HEK293T (cell line): ENCODE measurements around the gene BIVM.
A peak's percentile ranks its signal among the peaks of the same experiment; 100 is the strongest.

ENCODE experiments used
- CTCF ChIA-PET: fragments of 350-600 bp; formaldehyde crosslinking; extraction: SDS; loops from one replicate; lab custom pipeline; 2021; ENCODE audit warnings: antibody characterized with exemption, inconsistent platforms; lab: Yijun Ruan, JAX
- POLR2A ChIA-PET: fragments of 350-600 bp; formaldehyde crosslinking; extraction: SDS; loops from one replicate; lab custom pipeline; 2020; ENCODE audit warnings: antibody characterized with exemption, inconsistent platforms; lab: Yijun Ruan, JAX
- DNase-seq: peaks from one replicate; pipeline ENCODE4 v3.0.0; 2012; ENCODE audit warnings: mixed read lengths; ENCODE audit errors: extremely low spot score
- ARNT ChIP-seq: fragments of 450-650 bp; IDR thresholded peaks from 2 replicates; pipeline ENCODE4 v1.6.1; 2017; ENCODE audit warnings: mild to moderate bottlenecking
- BHLHE40 ChIP-seq: fragments of 450-650 bp; IDR thresholded peaks from 2 replicates; pipeline ENCODE4 v1.6.1; 2016; ENCODE audit warnings: mild to moderate bottlenecking, moderate library complexity, borderline replicate concordance
- CTBP1 ChIP-seq: fragments of 450-650 bp; IDR thresholded peaks from 2 replicates; pipeline ENCODE4 v1.6.1; 2016; ENCODE audit warnings: borderline replicate concordance
- ELF4 ChIP-seq: fragments of 450-650 bp; IDR thresholded peaks from 2 replicates; pipeline ENCODE4 v1.6.1; 2017; ENCODE audit warnings: antibody characterized with exemption
- FOXA1 ChIP-seq: fragments of 450-650 bp; IDR thresholded peaks from 2 replicates; pipeline ENCODE4 v1.6.1; 2016; ENCODE audit warnings: mild to moderate bottlenecking
- FOXK2 ChIP-seq: fragments of 450-650 bp; IDR thresholded peaks from 2 replicates; pipeline ENCODE4 v1.6.1; 2016; ENCODE audit warnings: mild to moderate bottlenecking
- FOXM1 ChIP-seq: fragments of 450-650 bp; IDR thresholded peaks from 2 replicates; pipeline ENCODE4 v1.6.1; 2017; ENCODE audit warnings: mild to moderate bottlenecking, borderline replicate concordance
- HDGF ChIP-seq: fragments of 450-650 bp; IDR thresholded peaks from 2 replicates; pipeline ENCODE4 v1.6.1; 2017; ENCODE audit warnings: antibody characterized with exemption, borderline replicate concordance
- L3MBTL2 ChIP-seq: fragments of 450-650 bp; conservative IDR thresholded peaks from 2 replicates; pipeline ENCODE4 v1.6.1; 2016; ENCODE audit warnings: mild to moderate bottlenecking
- LEF1 ChIP-seq: fragments of 450-650 bp; IDR thresholded peaks from 2 replicates; pipeline ENCODE4 v1.6.1; 2017; ENCODE audit warnings: mild to moderate bottlenecking, borderline replicate concordance
- NFRKB ChIP-seq: fragments of 450-650 bp; IDR thresholded peaks from 2 replicates; pipeline ENCODE4 v1.6.1; 2016; ENCODE audit warnings: mild to moderate bottlenecking, moderate library complexity
- SP1 ChIP-seq: fragments of 450-650 bp; IDR thresholded peaks from 2 replicates; pipeline ENCODE4 v1.6.1; 2017
- SUZ12 ChIP-seq: fragments of 450-650 bp; IDR thresholded peaks from 2 replicates; pipeline ENCODE4 v1.6.1; 2016; ENCODE audit warnings: mild to moderate bottlenecking
- TARDBP ChIP-seq: fragments of 450-650 bp; IDR thresholded peaks from 2 replicates; pipeline ENCODE4 v1.6.1; 2016
- ZNF384 ChIP-seq: fragments of 450-650 bp; IDR thresholded peaks from 2 replicates; pipeline ENCODE4 v1.6.1; 2016
- TF ChIP-seq, protein P1 (sequence below): fragments of 450-650 bp; IDR thresholded peaks from 2 replicates; pipeline ENCODE4 v1.6.1; 2016

Gene BIVM

DNA sequence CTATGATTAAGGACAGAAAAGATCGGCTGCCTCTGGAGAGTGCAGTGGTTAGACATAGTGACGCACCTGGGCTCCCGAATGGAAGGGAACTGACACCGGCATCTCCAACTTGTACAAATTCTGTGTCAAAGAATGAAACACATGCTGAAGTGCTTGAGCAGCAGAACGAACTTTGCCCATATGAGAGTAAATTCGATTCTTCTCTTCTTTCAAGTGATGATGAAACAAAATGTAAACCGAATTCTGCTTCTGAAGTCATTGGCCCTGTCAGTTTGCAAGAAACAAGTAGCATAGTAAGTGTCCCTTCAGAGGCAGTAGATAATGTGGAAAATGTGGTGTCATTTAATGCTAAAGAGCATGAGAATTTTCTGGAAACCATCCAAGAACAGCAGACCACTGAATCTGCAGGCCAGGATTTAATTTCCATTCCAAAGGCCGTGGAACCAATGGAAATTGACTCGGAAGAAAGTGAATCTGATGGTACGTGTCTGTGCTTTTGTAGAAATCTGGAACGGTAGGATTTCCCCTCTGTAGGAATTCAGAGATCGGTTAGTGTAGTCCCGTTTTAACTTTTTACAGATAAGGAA, 63.8 kb downstream of the BIVM start:
- TF ChIP-seq ELF4, result no peak
- TF ChIP-seq, protein P1, sequence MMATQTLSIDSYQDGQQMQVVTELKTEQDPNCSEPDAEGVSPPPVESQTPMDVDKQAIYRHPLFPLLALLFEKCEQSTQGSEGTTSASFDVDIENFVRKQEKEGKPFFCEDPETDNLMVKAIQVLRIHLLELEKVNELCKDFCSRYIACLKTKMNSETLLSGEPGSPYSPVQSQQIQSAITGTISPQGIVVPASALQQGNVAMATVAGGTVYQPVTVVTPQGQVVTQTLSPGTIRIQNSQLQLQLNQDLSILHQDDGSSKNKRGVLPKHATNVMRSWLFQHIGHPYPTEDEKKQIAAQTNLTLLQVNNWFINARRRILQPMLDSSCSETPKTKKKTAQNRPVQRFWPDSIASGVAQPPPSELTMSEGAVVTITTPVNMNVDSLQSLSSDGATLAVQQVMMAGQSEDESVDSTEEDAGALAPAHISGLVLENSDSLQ, result no peak
- TF ChIP-seq ARNT, result no peak
- TF ChIP-seq L3MBTL2, result no peak
- TF ChIP-seq FOXM1, result no peak
- TF ChIP-seq FOXK2, result no peak
- no peak for TF ChIP-seq NFRKB
- no peak for TF ChIP-seq CTBP1
- no peak for TF ChIP-seq SUZ12
- TF ChIP-seq ZNF384, result no peak
- no peak for TF ChIP-seq FOXA1
- TF ChIP-seq BHLHE40, result no peak
- no peak for TF ChIP-seq HDGF
- TF ChIP-seq SP1, result no peak
- no peak for TF ChIP-seq LEF1
- TF ChIP-seq TARDBP, result no peak
- DNase-seq, result no peak
- ChIA-PET CTCF (no interaction called here), POLR2A (no interaction called here)

DNA sequence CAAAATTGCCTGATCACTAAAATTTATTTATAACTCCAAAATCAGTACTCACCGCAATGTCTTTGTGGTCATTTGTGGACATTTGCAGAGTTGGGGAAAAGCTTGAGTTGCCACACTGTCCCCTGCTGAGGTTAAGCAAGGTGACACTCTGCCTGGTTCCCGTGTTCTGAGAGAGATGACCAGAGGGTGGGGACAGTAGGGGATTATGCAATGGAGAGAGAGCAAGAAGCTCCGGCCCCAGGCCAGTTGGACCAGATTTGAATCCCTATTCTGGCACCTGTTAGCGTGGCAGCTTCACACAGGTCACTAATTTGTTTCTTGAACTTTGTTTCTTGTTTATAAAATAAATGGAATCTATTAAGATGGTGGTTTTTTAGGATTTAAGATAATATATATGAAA, 64.7 kb downstream of the BIVM start:
- no peak for DNase-seq
- POLR2A ChIA-PET, result interaction anchor here (1.3 kb wide), 1 partner anchor 18 kb away, joined by 4 read pairs; the partner anchor contains the start of gene ERCC5
- CTCF ChIA-PET, result interaction anchor here (0.5 kb wide), 1 partner anchor 199 kb away, joined by 3 read pairs; no protein-coding TSS in a partner anchor
- TF ChIP-seq FOXM1 (no peak), HDGF (no peak)

DNA sequence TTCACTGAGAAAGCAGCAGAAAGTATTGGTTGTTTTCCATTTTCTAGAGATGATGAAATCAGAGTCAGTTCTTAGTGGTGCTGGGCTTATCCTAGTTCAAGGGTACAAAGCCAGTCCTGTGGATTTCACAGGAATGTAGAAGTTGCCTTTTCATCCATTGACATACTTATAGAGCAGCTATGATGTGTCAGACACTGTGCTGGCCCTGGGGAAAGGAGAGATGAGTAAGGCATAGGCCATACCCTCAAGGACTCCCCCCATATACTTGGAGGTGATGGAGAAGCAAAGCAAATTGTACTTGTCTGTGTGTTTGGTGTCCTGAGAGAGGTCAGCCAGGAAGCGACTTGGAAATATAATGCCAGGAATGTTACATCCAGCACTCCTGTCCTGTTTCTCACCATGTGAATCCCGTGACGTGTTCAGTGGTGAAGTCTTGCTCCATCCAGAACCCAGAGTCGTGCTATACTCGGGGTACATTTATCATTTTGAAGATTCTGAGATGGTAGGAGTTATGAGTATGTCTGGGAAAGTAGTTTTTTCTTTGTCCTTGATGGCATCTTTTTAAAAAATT, 69.5 kb downstream of the BIVM start:
- ChIA-PET POLR2A (no interaction called here), CTCF (no interaction called here)
- no peak for DNase-seq
- TF ChIP-seq FOXM1 (no peak), ARNT (no peak), L3MBTL2 (no peak), SUZ12 (no peak), SP1 (no peak), LEF1 (no peak), FOXK2 (no peak), HDGF (no peak), ELF4 (no peak), FOXA1 (no peak), NFRKB (no peak)
- TF ChIP-seq, protein P1, result no peak

DNA sequence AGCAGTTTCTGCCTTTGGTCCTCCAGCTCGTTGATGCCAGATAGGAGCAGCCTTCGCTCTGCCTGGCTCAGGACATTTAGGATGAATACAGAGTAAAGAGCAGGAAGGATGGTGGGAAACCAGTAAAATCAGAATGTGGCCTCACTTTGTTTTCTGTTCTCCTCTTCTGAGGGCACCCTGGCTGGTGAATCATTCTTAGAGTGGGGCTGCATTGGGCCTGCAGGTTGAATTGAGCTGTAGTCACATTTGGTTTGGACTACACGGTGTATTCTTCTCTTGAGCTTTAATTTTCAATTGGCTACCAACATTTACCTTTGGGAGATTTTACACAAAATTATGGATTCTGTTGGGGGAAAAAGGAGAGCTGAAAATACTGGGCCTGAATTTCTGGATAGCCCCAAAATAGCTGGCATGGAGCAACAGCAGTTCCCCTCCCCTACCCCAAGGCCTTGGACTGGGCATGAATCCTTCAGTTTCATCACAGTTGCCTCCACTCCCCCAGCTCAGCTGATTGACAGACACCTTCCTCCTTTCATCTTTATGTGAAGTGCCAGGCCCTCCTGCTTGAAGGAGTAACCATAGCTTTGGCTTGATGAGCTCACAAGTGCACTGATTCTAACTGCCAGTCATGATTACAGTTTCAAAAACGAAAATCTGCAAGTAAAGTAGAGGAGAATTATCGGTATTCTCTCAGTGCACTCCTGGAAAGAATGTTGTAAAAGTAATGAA, 71.2 kb downstream of the BIVM start:
- POLR2A ChIA-PET, result no interaction called here
- DNase-seq, result no peak
- CTCF ChIA-PET, result interaction anchor here (0.9 to 1.9 kb wide), 6 partner anchors 8 to 24 kb away, joined by 3 to 6 read pairs (median 4); no protein-coding TSS in a partner anchor
- TF ChIP-seq FOXK2 (no peak), BHLHE40 (no peak), LEF1 (no peak), ELF4 (no peak), L3MBTL2 (no peak), FOXA1 (no peak), ARNT (no peak), SUZ12 (no peak), HDGF (no peak), NFRKB (no peak), FOXM1 (no peak), TARDBP (no peak), SP1 (no peak)
- TF ChIP-seq, protein P1, result no peak

DNA sequence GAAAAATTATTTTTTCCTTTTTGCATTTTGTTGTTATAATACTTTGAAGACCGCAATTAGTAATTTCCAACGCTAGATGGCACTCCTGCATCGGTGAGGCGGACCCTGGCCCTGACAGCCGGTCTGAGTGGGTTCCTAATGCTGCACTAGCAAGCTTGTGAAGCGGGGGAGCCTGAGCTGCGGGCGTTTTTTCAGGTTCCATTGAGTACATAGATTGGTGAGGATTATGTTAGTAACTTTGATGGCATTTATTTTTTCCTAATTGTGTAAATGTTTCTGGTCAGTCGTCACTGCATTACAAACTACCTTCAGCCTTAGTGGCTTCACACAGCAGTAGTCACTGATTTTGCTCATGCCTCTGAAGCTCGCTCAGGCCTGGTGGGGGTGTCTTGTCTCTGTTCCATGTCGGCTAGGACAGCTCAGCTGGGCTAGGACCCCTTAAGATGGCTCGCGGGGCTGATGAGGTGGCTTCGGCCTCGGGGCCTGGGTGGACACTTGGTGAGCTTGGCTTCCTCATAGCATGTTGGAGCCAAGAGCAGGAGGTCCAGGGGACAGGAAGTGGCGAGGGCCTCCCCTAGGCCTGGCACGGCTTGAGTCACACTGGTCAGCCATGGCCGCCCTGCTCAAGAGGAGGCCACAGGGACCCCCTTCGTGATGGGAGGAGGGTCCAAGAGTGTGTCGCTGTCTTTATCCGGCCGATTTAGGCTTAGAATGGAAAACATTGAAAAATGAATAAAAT, 71.9 kb downstream of the BIVM start:
- peak; percentile 52 for DNase-seq
- TF ChIP-seq CTBP1 (no peak), HDGF (no peak), ARNT (no peak), FOXK2 (no peak), L3MBTL2 (no peak), FOXM1 (no peak), TARDBP (no peak), SP1 (no peak), LEF1 (no peak), SUZ12 (no peak), FOXA1 (no peak), NFRKB (no peak), ELF4 (no peak), ZNF384 (no peak), BHLHE40 (no peak)
- TF ChIP-seq, protein P1, result no peak
- POLR2A ChIA-PET, result no interaction called here
- CTCF ChIA-PET, result interaction anchor here (0.9 to 1.9 kb wide), 7 partner anchors 9 to 269 kb away, joined by 3 to 6 read pairs (median 3); no protein-coding TSS in a partner anchor
